ENCODE results near the gene TPMT. TPM values are rescaled to one million over a fixed set of nuclear protein-coding genes. Genes with fewer than 3 reads are reported as not detected.

The TPMT gene
- total RNA-seq, 1 donor from 2014 or later: 10.5 TPM

DNA sequence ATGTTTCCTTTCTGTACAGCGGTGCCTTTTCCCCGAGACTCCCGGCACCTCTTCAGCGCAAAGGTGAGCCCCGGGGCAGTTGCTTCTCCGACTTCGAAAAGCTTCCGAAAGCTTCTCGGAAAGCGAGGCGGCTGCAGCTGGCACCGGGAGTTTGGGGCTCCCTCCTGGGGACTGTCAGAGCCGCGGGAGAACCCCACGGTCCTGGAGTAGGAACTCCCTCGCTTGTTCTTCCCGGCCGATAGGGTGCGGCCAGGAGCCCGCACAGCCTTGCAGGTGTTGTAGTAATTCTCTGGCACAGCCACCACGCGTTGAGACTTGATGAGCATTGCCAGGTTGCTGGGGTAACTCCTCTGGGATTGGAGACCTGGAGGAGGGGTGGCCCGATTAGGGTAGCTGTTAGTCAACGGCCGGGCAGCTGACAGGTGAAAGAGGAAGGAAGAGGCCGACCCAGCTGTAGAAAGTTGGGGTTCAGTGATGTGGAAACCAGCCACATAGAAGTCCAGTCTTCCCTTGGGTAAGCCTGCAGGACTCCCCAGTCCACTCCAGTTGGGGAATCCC is 1.1 kb upstream of the TPMT start:
- Histone ChIP-seq H3K27me3 (ENCODE audit: insufficient read depth, low read length) (no peaks in the 10 kb centered on the region), H2AFZ (ENCODE audit: low read depth, low read length) (peak overlapping the region; percentile 94), H3K36me3 (ENCODE audit: insufficient read depth, low read length) (no peaks in the 10 kb centered on the region), H3K4me3 (ENCODE audit: insufficient read depth, low read depth, low read length) (peak overlapping the region; percentile 87), H3K9ac (ENCODE audit: low read length) (peak overlapping the region; percentile 90), H3K9me3 (ENCODE audit: insufficient read depth, low read depth, low read length) (no peaks in the 10 kb centered on the region), H3K79me2 (ENCODE audit: insufficient read depth, low read length) (no peaks in the 10 kb centered on the region), H3K4me1 (ENCODE audit: insufficient read depth, low read length) (peaks cover 23% of the 10 kb centered on the region), H4K20me1 (ENCODE audit: insufficient read depth, low read length) (no peaks in the 10 kb centered on the region), H3K27ac (ENCODE audit: low read depth, low read length) (peak overlapping the region; percentile 67), H3K4me2 (ENCODE audit: low read length) (peak overlapping the region; percentile 86)
- Mint-ChIP-seq H3K27me3 (ENCODE audit: low read depth, unreplicated experiment) (no peaks in the 10 kb centered on the region), H3K9me3 (ENCODE audit: unreplicated experiment) (no peaks in the 10 kb centered on the region), H3K4me3 (ENCODE audit: unreplicated experiment) (peak overlapping the region; percentile 87), H3K27ac (ENCODE audit: unreplicated experiment) (no peak overlapping the region), H3K36me3 (ENCODE audit: low read depth, unreplicated experiment) (peaks cover 4% of the 10 kb centered on the region), H3K4me1 (ENCODE audit: low read depth, unreplicated experiment) (peaks cover 6% of the 10 kb centered on the region)
- FAIRE-seq (no peak), DNase-seq (ENCODE audit: low read depth) (peak; percentile 31)
- TF ChIP-seq, protein P1, sequence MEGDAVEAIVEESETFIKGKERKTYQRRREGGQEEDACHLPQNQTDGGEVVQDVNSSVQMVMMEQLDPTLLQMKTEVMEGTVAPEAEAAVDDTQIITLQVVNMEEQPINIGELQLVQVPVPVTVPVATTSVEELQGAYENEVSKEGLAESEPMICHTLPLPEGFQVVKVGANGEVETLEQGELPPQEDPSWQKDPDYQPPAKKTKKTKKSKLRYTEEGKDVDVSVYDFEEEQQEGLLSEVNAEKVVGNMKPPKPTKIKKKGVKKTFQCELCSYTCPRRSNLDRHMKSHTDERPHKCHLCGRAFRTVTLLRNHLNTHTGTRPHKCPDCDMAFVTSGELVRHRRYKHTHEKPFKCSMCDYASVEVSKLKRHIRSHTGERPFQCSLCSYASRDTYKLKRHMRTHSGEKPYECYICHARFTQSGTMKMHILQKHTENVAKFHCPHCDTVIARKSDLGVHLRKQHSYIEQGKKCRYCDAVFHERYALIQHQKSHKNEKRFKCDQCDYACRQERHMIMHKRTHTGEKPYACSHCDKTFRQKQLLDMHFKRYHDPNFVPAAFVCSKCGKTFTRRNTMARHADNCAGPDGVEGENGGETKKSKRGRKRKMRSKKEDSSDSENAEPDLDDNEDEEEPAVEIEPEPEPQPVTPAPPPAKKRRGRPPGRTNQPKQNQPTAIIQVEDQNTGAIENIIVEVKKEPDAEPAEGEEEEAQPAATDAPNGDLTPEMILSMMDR (IDR thresholded peaks at IDR 0.05; ENCODE audit: insufficient read depth, low read depth, low read length): no peak
- TF ChIP-seq EZH2 (IDR thresholded peaks at IDR 0.05; ENCODE audit: insufficient read depth, low read length): no peak

DNA sequence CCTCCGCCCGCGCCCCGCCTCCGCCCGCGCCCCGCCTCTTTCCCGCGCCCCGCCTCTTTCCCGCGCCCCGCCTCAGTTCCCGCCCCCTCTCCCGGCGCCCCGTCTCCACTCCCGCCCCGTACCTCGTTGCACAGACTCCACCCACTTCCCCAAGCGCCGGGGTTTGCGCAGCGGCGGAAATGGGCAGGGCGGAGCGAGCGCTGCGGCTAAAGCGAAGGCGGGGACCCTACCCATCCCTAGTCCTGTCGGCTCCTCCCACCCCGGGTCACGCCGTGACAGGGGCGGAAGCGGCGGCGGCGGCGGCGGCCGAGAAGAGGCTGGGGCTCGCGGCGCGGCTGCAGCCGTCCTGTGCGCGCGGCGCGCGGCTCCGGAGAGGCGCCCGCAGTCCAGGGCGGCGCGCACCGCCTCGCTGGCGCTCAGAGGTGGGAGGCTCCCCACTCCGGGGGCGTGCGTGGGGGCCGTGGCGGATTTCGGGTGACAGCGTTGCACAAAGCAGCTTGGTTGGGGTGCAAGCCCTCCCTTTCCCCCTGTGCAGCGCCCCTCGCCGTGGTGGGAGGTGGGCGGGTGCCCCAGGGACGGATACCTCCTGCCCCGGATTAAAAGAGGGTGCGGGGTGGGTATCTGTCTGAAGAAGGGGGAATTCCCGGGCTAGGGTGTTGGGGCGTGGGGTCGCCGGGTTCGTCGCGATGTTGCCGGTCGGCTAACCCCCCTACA is 430 bp upstream of the TPMT start, which contains the start of gene KDM1B:
KDM1B (plus strand) TSS at position 273 of the 714 bp plus-strand sequence. CDS start 4,474 bp downstream, outside the sequence.
- no peak for TF ChIP-seq EZH2 (IDR thresholded peaks at IDR 0.05; ENCODE audit: insufficient read depth, low read length)
- peak within 1 kb of the TSS; percentile 96 for H3K27ac Mint-ChIP-seq (ENCODE audit: unreplicated experiment)

DNA sequence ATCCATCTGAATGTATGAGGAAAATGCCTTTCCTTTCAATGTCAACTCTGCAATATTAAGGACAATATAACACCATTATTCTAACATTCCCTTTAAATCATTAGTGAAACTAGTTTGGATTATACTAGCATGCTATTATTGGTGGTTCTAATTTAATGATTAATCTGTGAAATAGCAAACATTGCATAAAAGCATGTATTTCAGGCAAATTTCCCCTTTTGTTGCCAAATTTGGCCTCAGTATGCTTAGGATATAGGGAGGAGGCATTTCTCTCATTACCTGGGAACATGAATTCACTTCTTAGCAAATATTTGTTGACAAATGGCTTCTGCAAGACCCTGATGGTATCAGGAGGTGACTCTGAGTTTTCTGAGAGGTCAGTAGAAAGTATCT is 1.6 kb downstream of the TPMT start:
- H4K20me1 ChIP-seq (ENCODE audit: insufficient read depth, low read length): no peaks in the 10 kb centered on the region
- Mint-ChIP-seq H3K27ac (ENCODE audit: unreplicated experiment) (no peak overlapping the region), H3K36me3 (ENCODE audit: low read depth, unreplicated experiment) (no peaks in the 10 kb centered on the region), H3K4me1 (ENCODE audit: low read depth, unreplicated experiment) (peaks cover 6% of the 10 kb centered on the region), H3K27me3 (ENCODE audit: low read depth, unreplicated experiment) (no peaks in the 10 kb centered on the region), H3K4me3 (ENCODE audit: unreplicated experiment) (no peak overlapping the region), H3K9me3 (ENCODE audit: unreplicated experiment) (no peaks in the 10 kb centered on the region)
- H3K79me2 ChIP-seq (ENCODE audit: insufficient read depth, low read length): no peaks in the 10 kb centered on the region
- no peaks in the 10 kb centered on the region for H3K9me3 ChIP-seq (ENCODE audit: insufficient read depth, low read depth, low read length)
- H3K4me1 ChIP-seq (ENCODE audit: insufficient read depth, low read length): peaks cover 23% of the 10 kb centered on the region
- no peak for DNase-seq (ENCODE audit: low read depth)
- no peak for FAIRE-seq
- H3K36me3 ChIP-seq (ENCODE audit: insufficient read depth, low read length): no peaks in the 10 kb centered on the region
- no peak for TF ChIP-seq EZH2 (IDR thresholded peaks at IDR 0.05; ENCODE audit: insufficient read depth, low read length)
- TF ChIP-seq, protein P1 (IDR thresholded peaks at IDR 0.05; ENCODE audit: insufficient read depth, low read depth, low read length): no peak
- H3K4me3 ChIP-seq (ENCODE audit: insufficient read depth, low read depth, low read length): no peak overlapping the region
- peak overlapping the region; percentile 58 for H3K27ac ChIP-seq (ENCODE audit: low read depth, low read length)
- H2AFZ ChIP-seq (ENCODE audit: low read depth, low read length): no peak overlapping the region
- H3K9ac ChIP-seq (ENCODE audit: low read length): peak overlapping the region; percentile 93
- peak overlapping the region; percentile 86 for H3K4me2 ChIP-seq (ENCODE audit: low read length)
- no peaks in the 10 kb centered on the region for H3K27me3 ChIP-seq (ENCODE audit: insufficient read depth, low read length)

More for the DNA sequence above, 430 bp upstream of the TPMT start, which contains the start of gene KDM1B:
- FAIRE-seq: no peak
- Mint-ChIP-seq H3K4me3 (ENCODE audit: unreplicated experiment) (peak within 1 kb of the TSS; percentile 99), H3K9me3 (ENCODE audit: unreplicated experiment) (no peaks in the 10 kb centered on the region), H3K4me1 (ENCODE audit: low read depth, unreplicated experiment) (peaks cover 6% of the 10 kb centered on the region), H3K36me3 (ENCODE audit: low read depth, unreplicated experiment) (peaks cover 3% of the 10 kb centered on the region), H3K27me3 (ENCODE audit: low read depth, unreplicated experiment) (no peaks in the 10 kb centered on the region)
- peak within 1 kb of the TSS; percentile 86 for H3K4me2 ChIP-seq (ENCODE audit: low read length)
- peak within 1 kb of the TSS; percentile 97 for H3K4me3 ChIP-seq (ENCODE audit: insufficient read depth, low read depth, low read length)
- H2AFZ ChIP-seq (ENCODE audit: low read depth, low read length): peak within 1 kb of the TSS; percentile 94
- no peaks in the 10 kb centered on the region for H3K79me2 ChIP-seq (ENCODE audit: insufficient read depth, low read length)
- H3K4me1 ChIP-seq (ENCODE audit: insufficient read depth, low read length): peaks cover 23% of the 10 kb centered on the region
- H4K20me1 ChIP-seq (ENCODE audit: insufficient read depth, low read length): no peaks in the 10 kb centered on the region
- no peaks in the 10 kb centered on the region for H3K9me3 ChIP-seq (ENCODE audit: insufficient read depth, low read depth, low read length)
- no peaks in the 10 kb centered on the region for H3K36me3 ChIP-seq (ENCODE audit: insufficient read depth, low read length)
- DNase-seq (ENCODE audit: low read depth): peak; percentile 92
- no peaks in the 10 kb centered on the region for H3K27me3 ChIP-seq (ENCODE audit: insufficient read depth, low read length)
- peak within 1 kb of the TSS; percentile 89 for H3K27ac ChIP-seq (ENCODE audit: low read depth, low read length)
- H3K9ac ChIP-seq (ENCODE audit: low read length): peak within 1 kb of the TSS; percentile 93
